HG03045 (cell line): ENCODE measurements around the gene IGLL1.
"Not testable (repeated sequence)": the region's sequence is repeated elsewhere in the genome, so short reads cannot be mapped to it uniquely, and the experiment has no call there.

Experiments
- ATAC-seq: cut with Tn5 transposase; IDR thresholded peaks from one replicate; pipeline ENCODE4 v1.9.1; 2021; ENCODE audit warnings: mild to moderate bottlenecking, moderate library complexity; ENCODE audit not compliant: unreplicated experiment

IGLL1 gene

DNA sequence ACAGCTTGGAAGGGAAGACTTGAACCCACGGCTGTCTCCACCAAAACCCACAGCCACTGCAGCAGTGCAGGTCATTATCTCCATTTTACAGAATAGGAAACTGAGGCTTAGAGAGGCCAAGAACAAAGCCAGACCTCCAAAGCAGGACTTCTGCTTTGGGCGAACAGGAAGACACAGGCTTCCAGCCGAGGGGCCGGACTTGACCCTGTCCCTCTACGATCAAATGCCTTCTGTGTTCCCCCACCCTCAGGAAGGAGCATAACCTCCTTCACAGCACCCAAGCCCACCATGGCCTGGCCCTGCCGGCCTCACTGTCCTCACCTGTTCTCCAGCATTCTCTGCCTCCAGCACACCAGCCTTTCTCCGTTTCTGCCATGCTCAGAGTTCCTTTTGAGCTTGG lies 15.8 kb downstream of the IGLL1 start:
- ATAC-seq: no peak

DNA sequence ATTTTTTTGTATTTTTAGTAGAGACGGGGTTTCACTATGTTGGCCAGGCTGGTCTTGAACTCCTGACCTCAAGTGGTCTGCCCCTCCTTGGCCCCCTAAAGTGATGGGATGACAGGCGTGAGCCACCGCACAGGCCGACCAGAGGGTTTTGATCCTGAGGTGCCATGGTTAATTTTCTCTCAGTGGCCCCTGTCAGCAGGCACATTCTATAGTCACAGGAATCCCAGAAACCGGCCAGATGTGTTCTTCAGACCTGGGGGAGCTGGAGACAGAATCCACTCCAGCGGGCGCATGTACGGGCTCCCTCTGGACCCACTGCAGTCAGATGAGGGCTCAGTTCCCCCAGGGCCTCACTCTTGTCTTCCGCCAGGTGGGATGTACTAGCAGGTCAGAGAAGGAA lies 17.0 kb downstream of the IGLL1 start:
- no peak for ATAC-seq

DNA sequence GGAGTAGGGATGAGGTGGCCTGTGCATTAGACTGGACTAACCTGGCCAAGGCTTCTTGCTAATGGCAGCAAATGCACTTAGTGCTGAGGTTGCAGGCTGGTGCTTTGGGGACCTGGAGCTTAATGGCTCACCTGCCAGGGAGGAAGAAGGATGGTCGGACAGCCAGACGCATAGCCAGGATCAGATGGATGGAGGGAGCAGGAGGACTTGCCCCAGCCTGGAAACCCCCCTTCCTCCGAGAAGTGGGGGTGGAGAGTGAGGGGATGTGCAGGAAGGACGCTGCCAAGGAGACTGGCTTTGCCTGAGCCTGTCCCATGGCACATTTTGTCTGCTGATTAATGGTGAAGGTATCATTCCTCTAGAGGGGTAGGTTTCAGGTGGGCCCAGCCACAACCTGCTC lies 17.9 kb downstream of the IGLL1 start:
- no peak for ATAC-seq

- ATAC-seq: not testable (repeated sequence)
Measured at GRCh38 chr22:23561025-23561510, 19.0 kb downstream of the IGLL1 start.

DNA sequence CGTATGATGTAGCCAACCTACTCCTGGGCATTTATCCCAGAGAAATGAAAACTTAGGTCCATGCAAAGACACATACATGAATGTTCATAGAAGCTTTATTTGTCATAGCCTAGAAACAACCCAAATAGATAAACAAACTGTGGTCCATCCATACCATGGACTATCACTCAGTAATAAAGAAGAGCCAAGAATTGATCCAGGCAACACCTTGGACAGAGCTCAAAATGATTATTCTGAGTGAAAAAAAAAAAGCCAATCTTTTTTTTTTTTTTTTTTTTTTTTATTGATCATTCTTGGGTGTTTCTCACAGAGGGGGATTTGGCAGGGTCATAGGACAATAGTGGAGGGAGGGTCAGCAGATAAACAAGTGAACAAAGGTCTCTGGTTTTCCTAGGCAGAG lies 19.9 kb downstream of the IGLL1 start:
- ATAC-seq: not testable (repeated sequence)

DNA sequence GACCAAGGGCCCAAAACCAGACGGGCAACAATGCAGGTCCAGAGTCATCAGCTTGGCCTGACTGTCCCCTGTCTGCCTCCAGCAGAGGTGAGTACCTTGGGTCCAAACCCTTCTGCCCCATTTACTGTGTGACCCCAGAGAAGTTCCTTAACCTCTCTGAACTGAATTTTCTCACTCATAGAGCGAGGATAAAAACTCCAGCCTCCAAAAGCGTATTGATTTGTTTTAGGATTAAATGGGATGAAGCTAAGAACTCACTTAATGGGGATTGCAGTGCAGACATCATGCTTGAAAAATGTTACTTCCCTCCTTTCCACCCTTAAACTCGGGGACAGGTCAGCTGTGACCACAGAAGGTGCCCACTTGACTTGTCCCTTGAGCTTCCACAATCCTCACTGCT lies 22.6 kb downstream of the IGLL1 start:
- ATAC-seq: no peak

- no peak for ATAC-seq
Measured at GRCh38 chr22:23557036-23557435, 23.1 kb downstream of the IGLL1 start.

DNA sequence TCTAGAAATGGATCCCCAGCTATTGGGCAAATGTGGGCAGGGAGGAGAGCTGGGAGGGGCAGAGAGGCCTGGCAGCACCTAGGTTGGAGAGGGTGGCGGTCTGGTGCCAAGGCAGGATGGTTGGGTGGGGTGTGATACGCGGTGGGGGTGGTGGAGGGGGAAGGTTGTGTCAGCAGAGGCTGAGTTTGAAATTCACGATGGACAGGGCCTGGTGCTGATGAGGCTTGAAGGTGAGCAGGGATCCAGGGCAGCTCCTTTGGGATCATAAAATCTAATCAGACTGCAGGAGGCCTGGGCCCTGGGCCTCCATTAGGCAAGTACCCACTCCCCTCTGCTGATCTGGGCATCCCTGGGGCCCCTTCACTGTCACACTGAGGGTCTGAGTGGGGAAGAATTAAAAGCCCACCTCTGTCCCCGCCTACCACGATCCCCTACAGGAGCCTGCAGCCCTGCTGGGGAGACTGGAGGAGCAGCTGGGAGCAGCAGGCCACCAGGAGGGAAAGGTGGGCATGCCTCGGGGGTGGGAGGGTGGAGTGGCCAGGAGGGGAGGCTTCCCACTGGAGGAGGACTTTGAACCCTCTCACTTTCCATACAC lies 24.0 kb downstream of the IGLL1 start:
- no peak for ATAC-seq

GRCh38 chr22:23555118-23555517 lies 25.0 kb downstream of the IGLL1 start:
- ATAC-seq: no peak

GRCh38 chr22:23553924-23554870 lies 25.9 kb downstream of the IGLL1 start:
- no peak for ATAC-seq

DNA sequence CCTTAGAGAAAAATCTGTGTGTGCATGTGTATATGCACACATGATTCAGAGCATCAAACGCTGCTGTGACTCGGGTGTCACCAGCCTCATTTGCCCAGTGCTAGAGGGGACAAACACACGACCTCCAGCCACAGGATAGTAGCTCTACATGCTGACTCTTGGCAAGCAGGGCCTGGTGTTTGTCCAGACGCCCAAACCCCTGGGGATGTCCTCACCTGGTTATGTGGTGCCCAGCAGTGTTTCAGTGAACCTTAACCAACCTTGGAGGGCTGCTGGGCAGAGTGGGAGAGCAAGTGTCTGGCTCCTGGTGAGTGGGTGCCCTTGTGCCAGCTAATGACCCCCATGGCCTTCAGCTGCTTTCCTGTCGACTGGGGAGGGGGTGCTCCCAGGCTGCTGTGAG lies 26.7 kb downstream of the IGLL1 start:
- ATAC-seq: no peak

GRCh38 chr22:23552573-23552972 lies 27.5 kb downstream of the IGLL1 start:
- no peak for ATAC-seq

- ATAC-seq: no peak
Measured at GRCh38 chr22:23551385-23551784, 28.7 kb downstream of the IGLL1 start.

GRCh38 chr22:23550049-23550650 lies 29.9 kb downstream of the IGLL1 start:
- no peak for ATAC-seq

- no peak for ATAC-seq
Measured at GRCh38 chr22:23549198-23549595, 30.9 kb downstream of the IGLL1 start.

GRCh38 chr22:23548501-23549197 lies 31.4 kb downstream of the IGLL1 start:
- ATAC-seq: no peak

GRCh38 chr22:23547818-23548500 lies 32.1 kb downstream of the IGLL1 start:
- ATAC-seq: no peak

- ATAC-seq: not testable (repeated sequence)
Measured at GRCh38 chr22:23547382-23547781, 32.7 kb downstream of the IGLL1 start.

- ATAC-seq: no peak
Measured at GRCh38 chr22:23544852-23545251, 35.2 kb downstream of the IGLL1 start.

DNA sequence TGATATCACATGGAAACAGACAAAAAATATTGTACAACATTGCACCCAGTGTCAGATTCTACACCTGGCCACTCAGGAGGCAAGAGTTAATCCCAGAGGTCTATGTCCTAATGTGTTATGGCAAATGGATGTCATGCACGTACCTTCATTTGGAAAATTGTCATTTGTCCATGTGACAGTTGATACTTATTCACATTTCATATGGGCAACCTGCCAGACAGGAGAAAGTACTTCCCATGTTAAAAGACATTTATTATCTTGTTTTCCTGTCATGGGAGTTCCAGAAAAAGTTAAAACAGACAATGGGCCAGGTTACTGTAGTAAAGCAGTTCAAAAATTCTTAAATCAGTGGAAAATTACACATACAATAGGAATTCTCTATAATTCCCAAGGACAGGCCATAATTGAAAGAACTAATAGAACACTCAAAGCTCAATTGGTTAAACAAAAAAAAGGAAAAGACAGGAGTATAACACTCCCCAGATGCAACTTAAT lies 36.5 kb downstream of the IGLL1 start:
- not testable (repeated sequence) for ATAC-seq
